Stimulated activated CD8-positive, alpha-beta memory T cell treated with anti-CD3 and anti-CD28 coated beads, Interleukin-2, amount 100 ng/mL, for 1 hour (primary cell): ENCODE results near the gene GNL2.

Source experiments
- DNase-seq, 2 donors: peaks; one replicate each; pipeline ENCODE4 v3.0.0-alpha.2; 2020; ENCODE audit warnings: low read depth in 2 of 2

Gene GNL2

DNA sequence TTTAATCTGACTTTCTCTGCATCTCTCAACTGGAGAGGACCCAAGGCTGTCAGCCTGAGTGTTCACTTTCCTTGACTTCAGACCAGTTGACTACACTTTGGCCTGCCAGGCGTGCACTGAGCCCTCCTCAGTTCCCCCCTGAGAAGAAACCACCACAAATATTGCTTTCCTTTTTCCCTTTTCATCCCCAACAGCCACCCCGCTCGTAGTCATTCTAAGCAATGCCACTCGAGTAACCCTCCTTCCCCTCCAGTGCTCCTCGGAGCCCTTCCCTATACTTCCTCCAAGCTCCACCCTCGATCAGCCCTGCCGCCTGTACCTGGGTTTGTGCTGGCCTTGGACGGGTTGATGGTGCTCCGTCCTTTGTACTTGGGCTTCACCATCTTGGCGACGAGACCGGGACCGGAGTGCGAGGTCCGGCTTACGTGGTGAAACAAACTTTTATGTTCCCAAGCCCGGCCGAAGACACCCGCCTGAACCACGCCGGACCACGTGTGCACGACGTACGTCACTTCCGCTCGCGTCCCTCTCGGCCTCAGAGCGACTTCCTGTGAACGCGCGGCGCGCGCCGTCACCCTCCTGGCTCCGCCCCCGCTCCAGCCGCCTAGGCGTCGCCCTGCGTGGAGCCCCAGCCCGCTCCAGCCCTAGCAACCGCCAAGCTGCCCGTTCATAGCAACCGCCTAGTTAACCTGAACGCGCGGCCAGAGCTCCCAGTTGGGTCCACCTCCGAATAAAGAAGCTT, at the start of gene GNL2:
TSS of gene GNL2 (minus strand) at position 498 of the 742 bp plus-strand sequence. CDS start at position 383, 115 bp downstream.
- DNase-seq, result peak; percentile 90 to 92

DNA sequence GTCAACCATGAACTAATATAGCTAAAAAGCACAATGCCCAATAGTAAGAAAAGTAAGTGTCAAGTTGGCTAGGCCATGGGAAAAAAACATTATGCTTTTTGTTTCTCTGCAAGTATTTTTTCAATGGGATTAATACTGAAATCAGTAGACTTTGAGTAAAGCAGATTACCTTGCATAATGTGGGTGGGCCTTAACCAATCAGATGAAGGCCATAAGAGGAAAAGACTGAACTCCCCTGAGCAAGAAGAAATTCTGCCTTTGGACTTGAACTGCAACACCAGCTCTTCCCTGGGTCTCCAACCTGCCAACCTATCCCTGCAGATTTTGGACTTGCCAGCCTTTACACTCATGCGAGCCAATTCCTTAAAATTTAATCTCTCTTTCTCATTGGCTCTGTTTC, 45.3 kb upstream of the GNL2 start:
- DNase-seq, result no peak

DNA sequence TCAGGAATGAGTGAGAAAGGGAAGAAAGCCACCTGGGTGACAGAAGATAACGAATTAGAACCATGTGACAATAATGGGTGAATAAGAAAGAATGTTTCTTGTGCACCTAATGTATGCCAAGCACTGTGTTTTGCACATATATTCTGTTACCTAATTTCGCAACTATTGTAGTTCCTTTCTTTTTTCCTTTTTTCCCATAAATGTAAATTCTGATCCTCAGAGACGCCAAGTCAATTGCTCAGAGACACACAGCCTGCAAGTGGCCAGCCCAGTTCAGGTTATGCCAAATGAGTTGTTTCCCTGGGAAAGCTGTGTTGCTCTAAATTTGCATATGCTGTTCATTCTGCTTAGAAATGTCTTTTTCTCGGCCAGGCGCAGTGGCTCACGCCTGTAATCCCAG, 40.7 kb upstream of the GNL2 start:
- no peak for DNase-seq

DNA sequence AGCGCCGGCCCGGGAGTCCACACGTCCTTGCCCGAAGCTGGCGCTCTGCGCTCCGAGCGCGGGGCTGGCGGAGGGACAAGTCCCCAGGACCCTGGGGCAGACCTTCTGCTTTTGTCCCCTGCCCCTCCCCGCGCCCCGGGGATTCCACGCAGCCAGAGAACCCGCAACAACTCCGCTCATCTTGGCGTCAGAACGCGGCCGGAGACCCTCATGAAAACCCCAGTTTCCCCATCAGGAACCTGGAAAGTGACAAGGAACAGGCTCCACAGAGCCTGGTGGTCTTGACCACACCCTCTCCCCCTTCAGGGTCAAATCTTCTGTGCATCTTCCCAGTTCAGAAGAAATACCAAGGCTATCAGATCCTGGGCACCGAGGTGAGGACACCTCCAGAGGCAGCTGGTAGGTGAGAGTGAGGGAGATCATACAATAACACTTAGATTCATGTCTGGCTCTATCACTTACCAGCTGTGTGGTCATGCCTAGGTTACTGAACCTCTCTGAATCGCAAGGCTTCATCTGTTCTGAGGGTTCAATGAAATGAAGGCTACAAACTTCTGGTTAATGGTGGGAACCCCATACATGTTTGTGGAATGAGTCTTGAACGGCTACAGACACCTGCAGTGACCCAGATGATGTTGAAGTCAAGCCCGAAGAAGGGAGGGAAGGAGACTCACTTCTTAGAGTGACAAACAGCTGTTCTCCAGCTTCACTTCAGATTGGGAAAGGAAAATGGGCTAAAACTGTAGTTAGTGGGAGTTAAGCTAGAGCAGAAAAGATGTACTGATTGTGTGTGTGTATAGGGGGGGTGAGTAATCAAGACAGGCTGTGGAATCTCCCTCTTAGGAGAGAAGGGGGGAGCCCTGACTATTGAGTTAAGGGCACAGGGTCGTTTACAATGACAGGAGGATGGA, 39.5 kb upstream of the GNL2 start:
- no peak for DNase-seq

DNA sequence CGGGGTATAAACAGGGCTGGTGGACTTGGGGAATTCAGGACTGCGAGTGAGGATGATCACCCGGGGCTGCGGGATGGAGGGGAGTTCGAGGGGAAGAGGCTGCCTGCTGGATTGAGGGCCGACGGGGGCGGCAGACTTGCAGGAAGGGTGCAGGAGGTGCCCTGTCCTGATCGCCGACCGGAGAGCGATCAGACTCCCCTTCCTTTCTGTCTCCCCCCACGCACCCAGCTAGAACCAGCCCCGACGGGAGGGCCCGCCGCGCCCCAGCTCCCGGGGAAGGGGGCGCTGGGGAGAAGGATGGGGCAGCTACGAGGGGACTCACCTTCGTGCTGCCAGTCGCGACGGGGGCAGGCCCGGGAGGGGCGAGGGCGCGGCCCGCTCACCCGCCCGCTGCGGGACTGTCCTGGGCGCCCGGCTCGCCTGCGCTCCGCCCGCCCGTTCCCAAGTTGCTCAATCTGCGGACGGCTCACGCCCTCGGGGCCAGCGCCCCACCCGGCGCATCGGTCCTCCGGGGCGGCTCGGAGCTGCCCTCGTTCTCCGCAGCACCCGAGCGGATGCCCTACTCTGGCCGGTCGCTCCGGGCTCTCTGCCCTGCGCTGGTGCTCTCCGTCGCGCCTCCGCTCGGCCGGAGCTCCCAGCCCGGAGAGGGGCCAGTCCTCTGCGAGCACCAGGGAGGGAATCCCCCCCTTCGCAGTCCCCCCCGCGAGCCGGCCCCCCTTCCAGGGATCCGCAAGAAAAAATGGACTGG, 38.7 kb upstream of the GNL2 start, which contains the start of gene RSPO1:
TSS of gene RSPO1 (minus strand) at position 649 of the 748 bp plus-strand sequence. CDS start 5,231 bp downstream, outside the sequence.
- DNase-seq, result no peak

DNA sequence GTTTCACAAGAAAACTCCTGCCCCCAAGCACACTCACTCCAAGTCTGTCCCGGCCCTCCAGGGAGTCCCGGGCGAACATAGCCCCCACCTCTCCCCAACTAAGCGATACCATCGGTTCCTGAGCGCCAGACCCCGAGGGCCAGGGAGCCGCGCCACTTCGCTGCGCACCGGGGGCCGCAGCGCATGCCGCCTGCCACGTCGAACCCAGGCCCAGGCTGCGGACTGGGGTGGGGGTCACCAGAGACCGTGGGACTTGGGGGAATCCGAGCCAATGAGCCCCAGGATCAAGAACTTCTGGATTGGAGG, 38.2 kb upstream of the GNL2 start:
- DNase-seq, result no peak

DNA sequence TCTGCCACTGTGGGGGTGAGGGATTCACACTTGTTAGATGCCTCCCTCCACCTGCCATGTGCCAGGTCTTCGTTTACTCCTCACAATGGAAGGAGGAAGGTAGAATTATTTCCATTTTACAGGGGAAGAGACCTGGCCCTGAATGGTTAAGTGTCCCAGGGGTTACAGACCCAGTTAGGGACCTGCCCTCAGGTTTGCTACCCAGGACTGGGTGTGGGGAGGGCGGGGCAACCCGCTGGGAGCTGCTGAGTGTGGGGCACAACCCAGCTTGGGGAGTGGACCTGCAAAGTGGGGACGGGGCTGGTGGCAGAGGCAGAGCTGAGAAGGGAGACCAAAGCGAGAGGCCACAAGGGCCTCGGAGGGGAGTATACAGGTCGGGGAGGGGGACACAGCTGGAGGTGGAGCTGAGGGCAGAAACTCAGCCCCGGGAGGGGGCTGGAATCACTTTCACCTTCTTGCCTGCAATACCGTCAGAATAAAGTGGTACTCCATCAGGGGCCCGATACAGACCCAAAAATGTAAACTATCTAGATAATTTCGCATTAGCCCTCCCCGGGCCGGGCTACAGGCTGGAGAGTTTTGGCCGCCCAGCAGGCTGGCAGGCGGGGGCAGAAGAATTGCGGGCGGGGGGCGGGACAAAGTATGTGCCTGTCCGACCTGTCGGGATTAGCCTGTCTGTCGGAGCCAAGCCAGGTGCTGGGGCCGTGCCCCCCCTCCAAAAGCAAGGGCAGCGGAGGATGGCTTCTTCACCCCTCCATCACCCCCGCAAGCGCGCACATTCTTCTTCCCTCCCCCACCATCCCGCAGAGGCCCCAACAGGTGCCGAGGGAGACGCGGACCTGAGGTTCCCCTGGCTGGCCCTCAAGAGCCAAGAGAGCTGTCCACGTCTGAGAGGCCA, 37.6 kb upstream of the GNL2 start:
- no peak for DNase-seq

DNA sequence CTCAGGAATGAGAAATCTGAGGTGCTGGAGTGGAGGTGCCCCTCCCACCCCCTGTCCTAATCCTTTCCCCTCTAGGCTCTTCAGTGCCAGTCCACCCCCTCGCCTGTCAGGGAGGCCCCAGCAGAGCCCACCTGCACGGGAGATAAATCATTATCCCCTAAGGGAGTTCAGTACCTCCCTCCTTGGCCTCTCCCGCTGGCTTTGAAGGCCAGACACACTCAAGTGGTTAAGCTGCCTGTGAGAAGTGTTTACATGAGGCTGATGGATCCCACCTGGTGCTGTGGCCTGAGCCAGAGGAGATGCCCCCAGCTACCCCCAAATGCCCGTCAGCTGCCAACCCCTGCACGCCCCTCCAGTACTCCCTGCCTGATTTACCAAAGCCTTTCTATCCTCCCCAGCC, 35.3 kb upstream of the GNL2 start:
- no peak for DNase-seq

DNA sequence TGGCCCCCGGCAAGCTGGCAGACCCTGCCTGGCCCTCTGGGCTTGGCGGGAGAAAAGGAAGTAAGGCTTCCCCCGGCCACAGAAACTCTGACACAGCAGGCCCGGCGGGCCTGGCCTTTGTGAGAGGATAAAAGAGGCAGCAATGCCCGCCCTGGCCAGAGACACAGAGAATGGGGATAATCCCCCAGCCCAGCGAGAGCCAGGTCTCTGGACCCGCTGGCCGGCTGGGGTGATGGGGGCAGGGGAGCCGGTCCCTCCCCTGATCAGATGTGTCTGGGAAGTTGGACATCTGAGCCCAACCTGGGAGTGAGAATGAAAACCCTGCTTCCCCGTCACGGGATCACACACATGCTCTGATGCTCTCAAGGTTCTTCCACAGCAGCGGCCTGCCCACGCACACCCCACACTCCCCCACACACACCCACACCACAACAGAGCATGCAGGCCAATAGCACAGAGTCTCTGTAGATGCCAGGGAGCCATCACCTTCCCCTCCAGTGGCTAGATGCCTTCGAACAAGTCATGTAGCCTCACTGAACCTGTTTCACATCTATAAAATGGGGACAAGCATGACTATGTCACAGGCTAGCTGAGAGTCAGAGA, 34.8 kb upstream of the GNL2 start:
- no peak for DNase-seq

DNA sequence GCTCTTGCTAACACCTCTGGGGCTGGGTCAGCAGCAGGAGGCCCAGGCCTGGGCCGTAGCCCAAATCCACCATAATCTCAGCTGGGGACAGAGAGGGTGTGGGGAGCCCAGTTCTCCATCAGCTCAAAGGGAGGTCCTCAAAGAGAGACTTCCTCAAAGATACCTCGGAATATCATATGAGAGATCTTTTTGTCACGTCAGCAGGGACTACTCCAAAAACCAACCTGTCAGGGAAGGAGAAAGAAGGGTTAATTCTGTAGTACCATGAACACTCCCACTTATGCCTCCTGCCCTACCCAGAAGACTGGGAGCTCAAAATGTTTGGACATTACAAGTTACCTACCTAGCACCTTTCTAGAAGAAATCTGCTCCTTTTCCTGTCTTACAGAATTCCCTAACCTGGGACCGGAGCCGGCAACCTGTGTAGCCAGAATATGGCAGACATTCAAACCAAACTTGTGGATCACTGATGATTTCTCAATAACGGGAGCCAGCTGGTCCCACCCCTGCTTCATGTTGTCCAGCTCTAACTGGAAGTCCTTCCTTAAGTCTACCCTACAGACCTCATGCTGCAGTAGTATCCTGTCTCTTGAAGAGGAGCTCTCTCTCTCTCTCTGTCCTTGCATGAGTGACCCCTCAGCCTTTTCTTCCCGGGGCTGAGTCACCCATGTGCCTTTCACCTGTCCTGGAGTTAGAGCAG, 34.1 kb upstream of the GNL2 start:
- DNase-seq, result no peak

DNA sequence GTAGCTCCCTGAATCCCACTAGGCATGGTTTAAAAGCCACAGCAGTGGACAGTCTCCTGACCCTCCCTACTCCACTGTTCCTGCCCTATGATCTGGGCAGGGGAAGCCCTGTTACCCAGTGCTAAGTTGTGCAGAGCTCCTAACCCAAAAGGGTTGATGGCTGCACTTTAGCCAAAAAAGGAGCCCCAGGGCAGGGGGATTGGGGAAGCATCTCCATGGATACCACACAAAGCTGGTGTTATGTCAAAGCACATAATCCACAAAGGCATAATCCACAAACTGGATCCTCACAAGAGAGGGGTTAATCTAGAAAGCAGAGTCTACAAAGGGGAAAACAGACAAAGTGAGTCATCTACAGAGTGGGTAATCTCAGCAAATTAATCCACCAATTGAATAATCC, 33.3 kb upstream of the GNL2 start:
- DNase-seq, result no peak

DNA sequence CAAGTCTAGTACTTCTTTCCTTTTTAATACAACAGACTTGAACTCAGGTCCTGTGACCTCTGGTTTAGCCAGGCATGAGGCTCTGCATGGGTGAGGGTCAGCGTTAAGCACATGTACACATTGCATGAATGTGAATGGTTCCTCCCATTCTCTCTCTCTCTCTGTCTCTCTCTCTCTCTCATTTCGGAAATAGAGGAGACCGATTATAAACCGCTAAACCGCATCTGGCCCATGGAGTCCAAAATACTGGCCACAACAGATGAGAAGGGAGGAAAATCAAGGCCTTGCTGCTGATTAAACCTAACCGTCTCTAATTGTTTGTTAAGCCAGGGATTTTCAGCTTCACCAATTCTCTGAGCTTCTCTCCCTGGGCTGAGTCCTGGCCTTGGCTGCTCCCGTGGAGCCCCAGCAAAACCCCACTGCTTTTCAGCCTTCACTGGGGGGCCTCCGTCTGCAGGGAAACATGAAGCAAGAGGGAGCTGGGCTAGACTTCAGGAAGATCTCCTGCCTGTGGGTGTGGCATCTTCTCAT, 32.4 kb upstream of the GNL2 start:
- DNase-seq, result no peak

DNA sequence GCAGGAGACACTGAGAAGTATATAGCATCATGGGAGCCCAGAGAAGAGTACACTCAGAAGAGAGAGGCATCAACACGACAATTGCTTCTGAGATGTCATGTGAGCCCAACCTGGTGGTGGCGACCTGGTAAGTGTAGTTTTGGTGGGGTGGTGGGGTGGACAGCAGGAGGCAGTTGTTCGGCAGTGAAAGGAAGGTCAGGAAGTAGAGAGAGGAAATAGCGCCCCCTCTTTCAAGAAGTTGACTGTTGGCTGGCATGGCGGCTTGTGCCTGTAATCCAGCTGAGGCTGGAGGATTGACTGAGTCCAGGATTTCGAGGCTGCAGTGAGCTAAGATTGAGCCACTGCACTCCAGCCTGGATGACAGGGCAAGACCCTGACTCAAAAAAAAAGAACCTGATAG, 26.4 kb upstream of the GNL2 start:
- DNase-seq, result no peak

DNA sequence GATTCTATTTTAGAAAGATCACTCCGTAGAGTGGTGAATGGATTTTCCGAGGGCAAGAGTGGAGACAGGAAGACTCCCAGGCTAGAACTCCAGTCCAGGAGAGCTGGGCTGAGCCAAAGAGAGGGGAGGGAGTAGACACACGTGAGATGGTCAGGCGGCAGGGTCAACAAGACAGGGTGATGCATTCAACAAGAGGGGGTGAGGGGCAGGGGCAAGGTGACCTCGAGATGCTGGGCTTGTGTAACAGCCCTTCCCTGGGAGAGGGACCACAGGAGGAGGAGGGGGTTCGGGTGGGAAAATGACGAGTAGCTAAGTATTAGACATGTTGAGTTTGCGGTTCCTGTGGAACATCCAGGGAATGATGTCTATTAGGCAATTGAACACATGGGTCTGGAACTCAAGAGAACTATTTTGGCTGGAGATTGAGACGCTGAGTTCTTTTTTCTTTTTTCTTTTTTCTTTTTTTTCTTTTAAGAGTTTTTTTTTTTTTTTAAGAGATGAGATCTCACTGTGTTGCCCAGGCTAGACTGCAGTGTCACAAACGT, 25.7 kb upstream of the GNL2 start:
- DNase-seq, result no peak

DNA sequence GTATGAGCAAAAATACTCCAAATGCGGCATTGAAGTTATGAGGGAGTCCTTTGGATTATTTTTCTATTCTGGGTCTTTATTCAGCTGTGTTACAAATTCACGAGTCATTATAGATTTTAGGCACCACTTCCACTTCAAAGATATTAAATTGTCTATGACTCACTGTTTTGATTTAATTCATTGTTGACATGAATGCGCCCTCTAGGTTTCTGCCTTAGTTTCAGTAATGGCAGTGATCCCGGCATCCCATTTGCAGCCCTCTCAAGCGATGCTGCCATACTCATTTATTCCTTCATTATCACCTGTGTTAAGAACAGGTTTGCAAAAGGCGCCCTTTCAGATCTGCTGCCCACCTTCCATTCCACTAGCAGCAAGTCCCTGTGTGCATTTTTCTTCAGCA, 25.0 kb upstream of the GNL2 start:
- DNase-seq, result no peak

DNA sequence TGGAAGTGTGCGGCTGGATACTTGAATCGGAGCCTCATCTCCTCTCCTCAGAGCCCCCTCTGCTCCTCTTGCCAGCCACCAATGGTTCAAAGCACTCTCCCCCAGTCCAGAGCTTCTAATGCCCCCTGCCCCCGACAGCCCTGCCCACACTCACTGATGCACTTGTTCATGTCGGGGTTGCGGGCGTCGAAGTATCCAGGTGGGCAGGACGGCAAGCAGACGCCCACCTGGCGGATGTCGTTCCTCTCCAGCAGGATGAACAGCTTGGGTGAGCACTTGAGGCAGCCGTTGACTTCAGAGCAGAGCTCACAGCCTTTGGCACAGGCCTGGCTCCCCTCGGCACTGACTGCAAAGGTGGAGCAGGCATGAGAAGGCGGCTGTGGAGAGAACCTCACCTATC, 20.6 kb upstream of the GNL2 start:
- DNase-seq, result no peak

DNA sequence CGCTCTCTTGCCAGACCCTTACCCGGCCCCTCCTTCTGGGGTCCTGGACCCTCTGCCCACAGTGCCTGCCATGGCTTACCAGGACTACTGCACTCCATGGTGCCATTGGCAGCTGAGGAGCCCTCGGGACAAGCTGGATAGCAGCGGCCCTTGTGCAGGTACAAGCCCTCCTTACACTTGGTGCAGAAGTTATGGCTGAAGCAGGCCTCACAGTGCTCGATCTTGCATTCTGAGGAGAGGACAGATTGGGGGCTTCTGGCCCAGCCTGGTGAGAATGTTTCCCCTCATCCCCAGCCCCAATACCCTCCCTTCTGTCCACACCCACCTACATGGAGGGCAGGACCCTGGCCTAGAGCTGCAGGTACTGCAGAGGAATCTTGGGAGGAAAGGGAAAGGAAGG, 18.4 kb upstream of the GNL2 start:
- DNase-seq, result no peak

DNA sequence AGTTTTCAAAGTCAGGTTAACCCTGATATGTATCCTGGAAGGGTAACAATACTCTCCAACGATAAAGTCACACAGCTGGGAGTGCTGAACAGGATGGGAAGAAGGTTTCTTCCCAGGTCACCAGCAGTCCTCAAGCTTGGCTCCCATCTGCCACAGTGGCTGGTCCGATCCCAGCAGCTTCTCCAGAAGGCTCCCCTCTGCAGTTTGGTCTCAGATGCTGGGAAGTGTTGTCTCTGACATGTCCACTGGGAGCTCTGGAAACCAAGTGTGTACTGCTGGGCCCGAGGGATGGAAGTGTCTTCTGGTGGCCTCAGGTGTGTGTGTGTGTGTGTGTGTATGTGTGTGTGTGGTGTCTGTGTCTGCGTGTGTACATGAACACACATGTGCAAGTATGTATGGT, 16.4 kb upstream of the GNL2 start:
- no peak for DNase-seq

DNA sequence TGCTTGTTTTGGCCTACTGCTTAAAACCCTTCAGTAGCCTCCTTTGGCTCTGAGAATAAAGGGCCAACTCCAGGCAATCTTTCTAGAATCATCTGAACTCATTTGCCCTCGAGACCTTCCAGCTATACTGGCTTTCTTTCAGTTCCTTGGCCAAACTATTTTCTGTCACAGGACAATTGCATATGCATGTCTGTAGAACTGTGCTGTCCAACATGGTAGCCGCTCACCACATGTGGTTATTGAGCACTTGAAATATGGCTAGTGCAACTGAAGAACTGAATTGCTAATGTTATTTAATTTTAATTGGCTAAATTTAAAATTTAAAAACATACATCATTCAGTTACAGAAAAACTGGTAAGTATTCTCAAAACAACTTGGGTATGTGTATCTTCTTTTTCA, 14.3 kb upstream of the GNL2 start:
- no peak for DNase-seq

DNA sequence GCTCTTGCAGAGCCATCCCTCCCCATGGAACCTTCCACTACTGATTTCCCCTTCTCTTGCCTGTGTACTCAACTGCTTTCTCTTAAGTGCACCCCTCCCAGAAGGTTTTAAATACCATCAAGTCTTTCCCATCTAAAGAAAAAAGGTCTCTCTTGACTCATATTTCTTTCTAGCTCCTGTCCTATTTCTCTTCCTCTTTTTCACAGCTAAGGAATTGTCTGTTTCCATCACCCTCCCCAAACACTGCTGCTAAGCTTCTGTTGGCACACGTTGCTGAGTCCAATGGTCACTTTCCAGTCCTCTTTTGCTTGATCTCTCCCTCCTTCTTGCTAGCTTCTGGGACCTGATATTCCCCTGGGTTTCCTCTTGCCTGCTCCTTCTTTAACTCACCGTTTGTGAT, 13.3 kb upstream of the GNL2 start:
- no peak for DNase-seq
